Measurements from ENCODE around the gene REP15. TPM values are rescaled to one million over a fixed set of nuclear protein-coding genes. Genes with fewer than 3 reads are reported as not detected.

REP15 gene
- total RNA-seq, 1 donor from 2014 or later, result 2.8 TPM

DNA sequence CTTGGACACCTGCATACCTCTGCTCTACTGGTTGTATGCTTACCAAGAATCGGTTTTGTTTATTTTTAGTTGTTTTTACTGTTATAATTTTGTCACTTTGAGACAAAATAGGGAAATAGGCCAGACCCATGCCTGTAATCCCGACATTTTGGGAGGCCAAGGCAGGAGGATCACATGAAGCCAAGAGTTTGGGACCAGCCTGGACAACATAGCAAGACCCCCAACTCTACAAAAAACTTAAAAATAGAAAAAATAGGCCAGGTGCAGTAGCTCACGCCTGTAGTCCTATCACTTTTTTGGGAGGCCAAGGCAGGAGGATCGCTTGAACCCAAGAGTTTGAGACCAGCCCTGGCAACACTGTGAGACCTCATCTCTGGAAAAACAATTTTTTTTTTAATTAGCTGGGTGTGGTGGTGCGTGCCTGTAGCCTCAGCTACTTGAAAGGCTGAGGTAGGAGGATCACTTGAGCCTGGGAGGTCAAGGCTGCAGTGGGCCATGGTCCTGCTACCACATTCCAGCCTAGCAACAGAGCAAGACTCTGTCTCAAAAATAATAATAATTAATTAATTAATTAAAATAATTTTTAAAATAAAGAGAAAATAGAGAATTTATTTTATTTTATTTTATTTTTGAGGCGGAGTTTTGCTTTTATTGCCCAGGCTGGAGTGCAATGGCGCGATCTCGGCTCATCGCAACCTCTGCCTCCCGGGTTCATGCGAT, 13.1 kb downstream of the REP15 start:
- Mint-ChIP-seq H3K4me1 (ENCODE audit: low read depth) (peaks cover 16% of the 10 kb centered on the region), H3K27me3 (peaks cover 11% of the 10 kb centered on the region), H3K4me3 (ENCODE audit: low read depth) (peak overlapping the region; percentile 95), H3K27ac (no peak overlapping the region), H3K36me3 (ENCODE audit: insufficient read depth) (peaks cover 5% of the 10 kb centered on the region), H3K9me3 (ENCODE audit: low read depth) (no peaks in the 10 kb centered on the region)
- TF ChIP-seq CTCF (IDR thresholded peaks at IDR 0.05; ENCODE audit: unreplicated experiment), result no peak
- no peak for DNase-seq (ENCODE audit: low spot score, unreplicated experiment)

- Mint-ChIP-seq H3K4me1 (ENCODE audit: low read depth) (peaks cover 18% of the 10 kb centered on the region), H3K36me3 (ENCODE audit: insufficient read depth) (peaks cover 8% of the 10 kb centered on the region), H3K4me3 (ENCODE audit: low read depth) (peak overlapping the region; percentile 95), H3K27ac (peak overlapping the region; percentile 98), H3K9me3 (ENCODE audit: low read depth) (no peaks in the 10 kb centered on the region), H3K27me3 (peaks cover 11% of the 10 kb centered on the region)
- TF ChIP-seq CTCF (IDR thresholded peaks at IDR 0.05; ENCODE audit: unreplicated experiment), result no peak
- DNase-seq (ENCODE audit: low spot score, unreplicated experiment), result no peak
Observed at GRCh38 chr12:27709932-27710591, 13.8 kb downstream of the REP15 start.

DNA sequence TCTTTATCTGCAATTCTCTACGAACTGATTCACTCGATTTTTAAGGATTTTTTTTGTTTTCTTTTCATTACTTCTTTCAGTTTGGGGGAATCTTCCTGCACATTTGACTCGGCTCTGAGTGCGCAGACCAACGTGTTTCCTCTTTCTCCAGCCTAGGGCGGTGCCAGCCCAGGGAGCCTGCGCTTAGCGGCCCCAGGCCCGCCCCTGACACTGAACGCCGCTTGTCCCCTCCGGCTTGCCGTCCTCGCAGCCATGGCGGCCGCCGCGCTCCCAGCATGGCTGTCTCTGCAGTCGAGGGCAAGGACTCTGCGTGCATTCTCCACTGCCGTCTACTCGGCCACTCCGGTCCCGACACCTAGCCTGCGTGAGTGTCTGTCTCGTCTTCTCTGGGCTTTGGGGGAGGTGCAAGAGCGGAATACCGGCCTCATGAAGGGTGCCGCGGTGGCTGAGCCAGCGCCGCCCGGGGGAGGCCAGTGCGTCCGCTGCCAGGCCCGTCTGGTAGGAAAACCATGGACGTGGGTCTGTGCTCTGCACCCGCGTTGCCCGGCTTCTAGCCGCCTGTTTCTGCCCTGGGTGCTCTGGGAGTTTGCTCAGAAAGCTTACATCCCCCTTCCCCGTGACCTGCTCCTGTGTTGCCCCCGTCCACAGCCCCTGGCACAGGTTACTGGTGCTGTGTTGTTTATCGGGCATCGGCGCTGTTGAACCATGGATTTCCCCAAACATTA, 14.5 kb downstream of the REP15 start, which contains the start of gene MRPS35:
TSS of gene MRPS35 (plus strand) at position 241 of the 725 bp plus-strand sequence. CDS start at position 253, 12 bp downstream.
- Mint-ChIP-seq H3K9me3 (ENCODE audit: low read depth) (no peaks in the 10 kb centered on the region), H3K4me3 (ENCODE audit: low read depth) (peak within 1 kb of the TSS; percentile 95), H3K4me1 (ENCODE audit: low read depth) (peaks cover 18% of the 10 kb centered on the region), H3K27me3 (peaks cover 11% of the 10 kb centered on the region), H3K36me3 (ENCODE audit: insufficient read depth) (peaks cover 9% of the 10 kb centered on the region), H3K27ac (peak within 1 kb of the TSS; percentile 98)
- TF ChIP-seq CTCF (IDR thresholded peaks at IDR 0.05; ENCODE audit: unreplicated experiment), result no peak
- peak; percentile 90 for DNase-seq (ENCODE audit: low spot score, unreplicated experiment)

DNA sequence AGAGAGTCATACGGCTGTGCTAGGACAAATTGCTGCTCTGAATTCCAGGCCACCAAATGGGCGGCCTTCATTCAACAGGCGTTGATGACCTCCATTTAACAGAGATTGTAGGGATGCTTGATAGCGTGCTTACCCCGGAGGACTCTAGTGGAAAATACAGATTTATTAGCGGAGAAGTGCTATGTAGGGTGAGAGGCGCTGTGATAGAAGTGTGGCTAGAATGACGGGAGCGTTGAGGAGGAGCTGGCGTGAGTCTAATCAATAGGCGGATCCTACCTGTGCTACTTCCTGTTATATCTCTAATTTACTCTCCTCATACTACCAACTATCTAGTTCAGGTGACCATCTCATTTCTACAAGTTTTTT, 15.1 kb downstream of the REP15 start:
- Mint-ChIP-seq H3K36me3 (ENCODE audit: insufficient read depth) (peaks cover 11% of the 10 kb centered on the region), H3K27ac (peak overlapping the region; percentile 98)
- no peak for DNase-seq (ENCODE audit: low spot score, unreplicated experiment)

More for the DNA sequence above, 15.1 kb downstream of the REP15 start:
- no peak for TF ChIP-seq CTCF (IDR thresholded peaks at IDR 0.05; ENCODE audit: unreplicated experiment)
- peak overlapping the region; percentile 95 for H3K4me3 Mint-ChIP-seq (ENCODE audit: low read depth)
- no peaks in the 10 kb centered on the region for H3K9me3 Mint-ChIP-seq (ENCODE audit: low read depth)
- H3K4me1 Mint-ChIP-seq (ENCODE audit: low read depth), result peaks cover 18% of the 10 kb centered on the region
- H3K27me3 Mint-ChIP-seq, result peaks cover 11% of the 10 kb centered on the region
